OCI-LY1 (cell line): ENCODE results near the gene DNAH1.

Experiments used
- H2AFZ ChIP-seq: fragments of 200-600 bp; sonication (generic), shearing (Covaris generic); 2 replicates; pipeline ENCODE4 v1.6.0; 2014; ENCODE audit warnings: antibody characterized with exemption, mild to moderate bottlenecking, low read length
- H3F3A ChIP-seq: fragments of 200-600 bp; sonication (generic), shearing (Covaris generic); 2 replicates; pipeline ENCODE4 v1.6.0; 2014; ENCODE audit warnings: mild to moderate bottlenecking, antibody characterized with exemption, low read length, moderate library complexity; ENCODE audit not compliant: insufficient read depth
- H3K27ac ChIP-seq: fragments of 200-600 bp; sonication (generic); 2 replicates; pipeline ENCODE4 v1.5.1; 2014; ENCODE audit warnings: low read length, mixed run types, mild to moderate bottlenecking, low read depth; ENCODE audit not compliant: poor library complexity, severe bottlenecking
- H3K27me3 ChIP-seq: fragments of 200-600 bp; sonication (generic); 2 replicates; pipeline ENCODE4 v1.6.0; 2014; ENCODE audit warnings: antibody characterized with exemption, mild to moderate bottlenecking, low read length, moderate library complexity; ENCODE audit not compliant: insufficient read depth
- H3K36me3 ChIP-seq: fragments of 200-600 bp; sonication (generic); 2 replicates; pipeline ENCODE4 v1.6.1; 2014; ENCODE audit warnings: mild to moderate bottlenecking, antibody characterized with exemption, low read length, moderate library complexity, mixed read lengths; ENCODE audit not compliant: insufficient read depth
- H3K4me1 ChIP-seq: fragments of 200-600 bp; sonication (generic); 2 replicates; pipeline ENCODE4 v1.5.1; 2014; ENCODE audit warnings: mild to moderate bottlenecking, low read length, moderate library complexity; ENCODE audit not compliant: insufficient read depth, severe bottlenecking
- H3K4me2 ChIP-seq: fragments of 200-600 bp; sonication (generic), shearing (Covaris generic); 2 replicates; pipeline ENCODE4 v1.6.1; 2014; ENCODE audit warnings: low read length
- H3K4me3 ChIP-seq: fragments of 200-600 bp; sonication (generic); 2 replicates; pipeline ENCODE4 v1.5.1; 2014; ENCODE audit warnings: low read length, low read depth, mild to moderate bottlenecking, mixed read lengths; ENCODE audit not compliant: poor library complexity, severe bottlenecking
- H3K79me2 ChIP-seq: fragments of 200-600 bp; shearing (Covaris generic); 2 replicates; pipeline ENCODE4 v1.6.1; 2016; ENCODE audit warnings: mixed run types, low read length, mixed read lengths; ENCODE audit not compliant: insufficient read depth
- H3K9ac ChIP-seq: fragments of 200-600 bp; sonication (generic), shearing (Covaris generic); 2 replicates; pipeline ENCODE4 v1.6.1; 2014; ENCODE audit warnings: mild to moderate bottlenecking, low read length, mixed read lengths
- H3K9me2 ChIP-seq: fragments of 200-600 bp; sonication (generic), shearing (Covaris generic); 2 replicates; pipeline ENCODE4 v1.6.1; 2014; ENCODE audit warnings: low read depth, mild to moderate bottlenecking, low read length, mixed read lengths
- H3K9me3 ChIP-seq: fragments of 200-600 bp; shearing (Covaris generic); 2 replicates; pipeline ENCODE4 v1.6.1; 2014; ENCODE audit warnings: low read length, mixed read lengths
- H4K20me1 ChIP-seq: fragments of 200-600 bp; sonication (generic), shearing (Covaris generic); 2 replicates; pipeline ENCODE4 v1.6.0; 2016; ENCODE audit warnings: mild to moderate bottlenecking, low read length; ENCODE audit not compliant: insufficient read depth
- EZH2 ChIP-seq: fragments of 200-600 bp; sonication (generic), shearing (Covaris generic); IDR thresholded peaks from 2 replicates; pipeline ENCODE4 v1.8.0; 2017; ENCODE audit warnings: borderline replicate concordance, mixed run types, mild to moderate bottlenecking, antibody characterized with exemption, low read length, moderate library complexity, mixed read lengths
- TF ChIP-seq, protein P1 (sequence below): fragments of 200-600 bp; sonication (generic), shearing (Covaris generic); IDR thresholded peaks from 2 replicates; pipeline ENCODE4 v1.5.1; 2017; ENCODE audit warnings: mild to moderate bottlenecking, antibody characterized with exemption, low read length, moderate library complexity, mixed read lengths

Gene DNAH1

DNA sequence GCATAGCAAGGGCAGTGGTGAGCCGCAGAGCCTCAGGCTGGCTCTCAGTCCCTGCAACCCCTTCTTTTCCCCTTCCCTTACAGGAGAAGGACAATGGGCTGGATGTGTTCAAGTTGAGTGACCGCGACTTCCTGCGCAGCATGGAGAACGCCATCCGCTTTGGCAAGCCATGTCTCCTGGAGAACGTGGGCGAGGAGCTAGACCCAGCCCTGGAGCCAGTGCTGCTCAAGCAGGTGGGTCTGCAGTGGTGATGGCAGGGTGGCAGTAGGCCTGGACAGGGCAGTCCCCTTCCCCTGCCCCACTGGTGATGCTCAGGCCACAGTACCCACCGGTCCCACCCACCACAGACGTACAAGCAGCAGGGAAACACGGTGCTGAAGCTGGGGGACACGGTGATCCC is 75.0 kb downstream of the DNAH1 start:
- H3K27ac ChIP-seq: no peak overlapping the region
- H3K4me3 ChIP-seq: no peak overlapping the region
- no peaks in the 10 kb centered on the region for H3K36me3 ChIP-seq
- no peak overlapping the region for H2AFZ ChIP-seq
- H3K9me3 ChIP-seq: no peaks in the 10 kb centered on the region
- no peak overlapping the region for H3K9ac ChIP-seq
- H3K4me2 ChIP-seq: no peak overlapping the region
- H3K79me2 ChIP-seq: no peaks in the 10 kb centered on the region
- H3K4me1 ChIP-seq: no peaks in the 10 kb centered on the region
- no peaks in the 10 kb centered on the region for H3K9me2 ChIP-seq
- no peaks in the 10 kb centered on the region for H4K20me1 ChIP-seq
- no peaks in the 10 kb centered on the region for H3F3A ChIP-seq
- TF ChIP-seq, protein P1, sequence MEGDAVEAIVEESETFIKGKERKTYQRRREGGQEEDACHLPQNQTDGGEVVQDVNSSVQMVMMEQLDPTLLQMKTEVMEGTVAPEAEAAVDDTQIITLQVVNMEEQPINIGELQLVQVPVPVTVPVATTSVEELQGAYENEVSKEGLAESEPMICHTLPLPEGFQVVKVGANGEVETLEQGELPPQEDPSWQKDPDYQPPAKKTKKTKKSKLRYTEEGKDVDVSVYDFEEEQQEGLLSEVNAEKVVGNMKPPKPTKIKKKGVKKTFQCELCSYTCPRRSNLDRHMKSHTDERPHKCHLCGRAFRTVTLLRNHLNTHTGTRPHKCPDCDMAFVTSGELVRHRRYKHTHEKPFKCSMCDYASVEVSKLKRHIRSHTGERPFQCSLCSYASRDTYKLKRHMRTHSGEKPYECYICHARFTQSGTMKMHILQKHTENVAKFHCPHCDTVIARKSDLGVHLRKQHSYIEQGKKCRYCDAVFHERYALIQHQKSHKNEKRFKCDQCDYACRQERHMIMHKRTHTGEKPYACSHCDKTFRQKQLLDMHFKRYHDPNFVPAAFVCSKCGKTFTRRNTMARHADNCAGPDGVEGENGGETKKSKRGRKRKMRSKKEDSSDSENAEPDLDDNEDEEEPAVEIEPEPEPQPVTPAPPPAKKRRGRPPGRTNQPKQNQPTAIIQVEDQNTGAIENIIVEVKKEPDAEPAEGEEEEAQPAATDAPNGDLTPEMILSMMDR: no peak
- TF ChIP-seq EZH2: no peak
- H3K27me3 ChIP-seq: no peaks in the 10 kb centered on the region

DNA sequence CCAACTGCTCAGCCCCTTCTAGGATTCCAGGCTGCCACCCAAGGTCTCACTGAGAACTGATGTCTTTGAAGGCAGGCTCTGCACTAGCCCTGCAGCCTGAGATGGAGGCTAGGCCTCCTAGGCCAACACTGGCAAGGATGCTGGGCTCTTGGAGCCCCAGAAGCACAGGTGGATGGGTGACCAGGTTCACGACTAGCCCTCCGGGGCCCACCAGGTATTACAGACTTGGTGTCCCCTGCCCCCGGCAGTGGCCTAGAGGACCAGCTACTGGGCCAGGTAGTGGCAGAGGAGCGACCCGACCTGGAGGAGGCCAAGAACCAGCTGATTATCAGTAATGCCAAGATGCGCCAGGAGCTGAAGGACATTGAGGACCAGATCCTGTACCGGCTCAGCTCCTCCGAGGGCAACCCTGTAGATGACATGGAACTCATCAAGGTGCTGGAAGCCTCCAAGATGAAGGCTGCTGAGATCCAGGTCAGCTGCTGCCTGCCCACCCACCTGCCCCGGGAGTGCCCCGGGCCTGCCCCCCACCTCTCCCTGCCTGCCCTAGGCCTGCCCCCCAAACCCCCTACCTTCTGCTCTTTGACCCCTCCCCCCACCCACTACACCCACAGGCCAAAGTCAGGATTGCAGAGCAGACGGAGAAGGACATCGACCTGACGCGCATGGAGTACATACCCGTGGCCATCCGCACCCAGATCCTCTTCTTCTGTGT is 76.3 kb downstream of the DNAH1 start:
- no peaks in the 10 kb centered on the region for H3K9me2 ChIP-seq
- H3K4me3 ChIP-seq: no peak overlapping the region
- no peaks in the 10 kb centered on the region for H3K4me1 ChIP-seq
- H3K9ac ChIP-seq: no peak overlapping the region
- no peak overlapping the region for H2AFZ ChIP-seq
- no peaks in the 10 kb centered on the region for H3K9me3 ChIP-seq
- H3K27me3 ChIP-seq: no peaks in the 10 kb centered on the region
- H3K4me2 ChIP-seq: no peak overlapping the region
- H3K36me3 ChIP-seq: no peaks in the 10 kb centered on the region
- TF ChIP-seq, protein P1: no peak
- no peak for TF ChIP-seq EZH2
- no peaks in the 10 kb centered on the region for H3K79me2 ChIP-seq
- H3F3A ChIP-seq: no peaks in the 10 kb centered on the region
- H4K20me1 ChIP-seq: no peaks in the 10 kb centered on the region
- no peak overlapping the region for H3K27ac ChIP-seq

GRCh38 chr3:52393131-52393807 is 77.2 kb downstream of the DNAH1 start:
- Histone ChIP-seq H3K36me3 (no peaks in the 10 kb centered on the region), H3F3A (no peaks in the 10 kb centered on the region), H3K9me3 (no peaks in the 10 kb centered on the region), H3K79me2 (no peaks in the 10 kb centered on the region), H3K4me1 (no peaks in the 10 kb centered on the region), H3K27me3 (no peaks in the 10 kb centered on the region), H3K27ac (no peak overlapping the region), H2AFZ (no peak overlapping the region), H4K20me1 (no peaks in the 10 kb centered on the region), H3K9me2 (no peaks in the 10 kb centered on the region), H3K4me2 (no peak overlapping the region), H3K9ac (no peak overlapping the region), H3K4me3 (no peak overlapping the region)
- no peak for TF ChIP-seq EZH2
- TF ChIP-seq, protein P1: no peak
